HG02642 (cell line): Measurements from ENCODE around the gene HNRNPU.

Experiments used
- ATAC-seq: cut with Tn5 transposase; IDR thresholded peaks from one replicate; pipeline ENCODE4 v1.9.1; 2021; ENCODE audit warnings: mild to moderate bottlenecking; ENCODE audit not compliant: unreplicated experiment, poor library complexity

HNRNPU gene

DNA sequence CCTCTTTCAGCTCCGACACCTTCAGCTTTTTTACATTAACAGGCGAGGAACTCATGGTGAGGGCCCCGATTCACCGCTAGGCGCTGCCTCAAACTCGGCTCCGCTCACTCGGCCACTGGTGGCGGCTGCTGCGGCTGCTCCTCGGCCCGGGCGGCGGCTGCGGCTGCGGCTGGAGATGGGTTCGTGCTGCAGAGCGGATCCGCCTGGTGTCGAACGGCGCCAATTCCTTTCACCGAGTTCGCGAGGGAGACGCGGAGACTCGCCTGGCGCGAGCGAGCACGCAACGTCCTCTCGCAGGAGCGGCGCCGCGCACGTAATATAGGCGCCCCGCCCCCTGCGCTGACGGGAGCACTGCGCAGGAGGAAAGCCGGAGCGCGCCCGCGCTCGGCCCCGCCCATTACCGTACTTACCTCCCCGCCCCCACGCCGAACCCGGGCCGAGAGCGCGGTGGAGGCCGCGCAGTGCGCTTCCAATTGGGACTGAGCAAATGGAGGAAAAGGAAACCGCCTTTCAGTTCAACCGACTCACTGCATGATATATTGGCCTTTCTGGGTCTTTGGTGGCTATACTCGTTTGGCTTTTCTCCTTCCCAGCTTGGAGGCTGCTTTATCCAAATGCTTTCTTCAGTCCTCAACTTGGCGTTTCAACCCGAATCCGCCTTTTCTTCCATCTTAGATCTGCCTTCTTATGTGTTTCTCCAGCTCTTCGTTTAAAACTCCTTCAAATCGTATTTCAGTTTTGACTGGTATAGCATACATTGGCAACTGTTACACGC, at the start of gene HNRNPU:
Gene HNRNPU, minus strand, starts transcription at position 291 of the 775 bp plus-strand sequence. Its CDS starts 236 bp downstream, at position 55.
- ATAC-seq = peak; percentile 70

GRCh38 chr1:244913806-244914205, 49.5 kb upstream of the HNRNPU start:
- no peak for ATAC-seq

DNA sequence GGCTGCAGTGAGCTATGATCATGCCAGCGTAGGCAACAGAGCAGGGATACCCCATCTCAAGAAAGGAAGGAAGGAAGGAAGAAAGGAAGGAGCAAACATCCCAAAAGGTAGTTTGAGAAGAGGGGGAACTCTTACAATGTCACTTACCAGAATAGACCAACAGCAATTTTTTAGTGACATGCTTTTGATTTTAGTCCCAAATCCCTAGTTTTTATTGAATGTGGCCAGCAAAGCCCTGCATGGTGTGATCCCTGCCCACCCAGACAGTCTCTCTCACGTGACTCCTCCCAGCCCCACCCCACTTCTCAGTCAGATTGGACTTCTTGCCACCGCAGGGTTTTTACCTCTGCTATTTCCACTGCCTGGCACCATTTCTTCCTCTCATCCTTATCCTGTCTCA, 39.8 kb upstream of the HNRNPU start:
- no peak for ATAC-seq

DNA sequence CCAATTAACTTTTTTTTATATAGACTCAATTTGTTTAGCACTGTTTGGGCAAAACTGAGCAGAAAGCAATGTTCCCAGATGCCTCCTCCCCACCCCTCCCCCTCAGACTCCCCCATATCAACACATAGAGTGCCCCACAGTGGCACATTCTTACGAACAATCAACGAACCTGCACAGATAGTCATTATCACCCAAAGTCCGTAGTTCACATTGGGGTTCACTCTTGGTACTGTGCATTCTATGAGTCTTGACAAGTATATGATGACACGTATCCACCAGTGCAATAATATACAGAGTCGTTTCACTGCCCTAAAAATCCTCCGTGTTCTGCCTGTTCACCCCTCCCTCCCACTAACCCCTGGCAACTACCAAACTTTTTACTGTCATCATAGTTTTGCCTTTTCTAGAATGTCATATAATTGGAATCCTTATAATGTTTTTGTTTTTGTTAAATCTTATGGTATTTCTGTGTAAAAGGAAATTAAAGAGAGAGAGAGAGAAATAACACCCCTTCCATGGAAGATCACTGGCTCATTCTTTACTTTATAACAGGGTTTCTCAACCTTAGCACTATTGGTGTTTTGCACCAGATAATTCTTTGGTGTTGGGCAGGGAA, 37.2 kb upstream of the HNRNPU start:
- ATAC-seq = no peak

- ATAC-seq = no peak
Measured at GRCh38 chr1:244897476-244898254, 33.3 kb upstream of the HNRNPU start.

DNA sequence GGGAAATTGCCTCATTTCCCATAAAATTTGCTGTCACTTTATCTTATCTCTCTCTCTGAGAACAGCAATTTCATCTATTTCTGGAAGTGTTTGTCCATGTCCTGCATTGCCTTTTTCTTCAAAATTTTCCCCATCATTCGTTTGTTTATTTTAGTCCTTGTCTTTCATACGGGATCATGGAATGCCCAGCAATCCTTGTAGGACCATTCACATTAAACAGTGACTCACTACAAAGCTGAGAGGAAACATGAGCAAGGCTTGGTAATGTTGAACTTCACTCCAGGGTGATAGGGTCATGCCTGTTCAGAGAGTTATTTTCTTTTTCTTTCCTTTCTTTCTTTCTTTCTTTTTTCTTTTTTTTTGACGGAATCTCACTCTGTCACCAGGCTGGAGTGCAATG, 32.2 kb upstream of the HNRNPU start:
- ATAC-seq = no peak

DNA sequence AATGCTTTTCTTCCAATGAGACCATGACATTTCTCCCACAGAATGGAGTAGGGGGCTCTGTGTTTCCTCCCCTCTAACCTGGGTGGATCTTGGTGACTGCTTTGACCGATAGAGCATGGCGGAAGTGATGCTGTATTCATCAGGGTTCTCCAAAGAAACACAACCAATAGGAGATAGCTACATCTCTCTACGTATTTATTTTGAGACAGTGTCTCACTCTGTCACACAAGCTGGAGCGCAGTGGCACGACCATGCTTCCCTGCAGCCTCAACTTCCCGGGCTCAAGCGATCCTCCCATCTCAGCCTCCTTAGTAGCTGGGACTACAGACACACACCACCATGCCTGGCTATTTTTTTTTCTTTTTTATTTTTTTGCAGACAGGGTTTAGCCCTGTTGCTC, 29.5 kb upstream of the HNRNPU start:
- no peak for ATAC-seq

GRCh38 chr1:244887281-244887680, 22.9 kb upstream of the HNRNPU start:
- ATAC-seq = no peak

DNA sequence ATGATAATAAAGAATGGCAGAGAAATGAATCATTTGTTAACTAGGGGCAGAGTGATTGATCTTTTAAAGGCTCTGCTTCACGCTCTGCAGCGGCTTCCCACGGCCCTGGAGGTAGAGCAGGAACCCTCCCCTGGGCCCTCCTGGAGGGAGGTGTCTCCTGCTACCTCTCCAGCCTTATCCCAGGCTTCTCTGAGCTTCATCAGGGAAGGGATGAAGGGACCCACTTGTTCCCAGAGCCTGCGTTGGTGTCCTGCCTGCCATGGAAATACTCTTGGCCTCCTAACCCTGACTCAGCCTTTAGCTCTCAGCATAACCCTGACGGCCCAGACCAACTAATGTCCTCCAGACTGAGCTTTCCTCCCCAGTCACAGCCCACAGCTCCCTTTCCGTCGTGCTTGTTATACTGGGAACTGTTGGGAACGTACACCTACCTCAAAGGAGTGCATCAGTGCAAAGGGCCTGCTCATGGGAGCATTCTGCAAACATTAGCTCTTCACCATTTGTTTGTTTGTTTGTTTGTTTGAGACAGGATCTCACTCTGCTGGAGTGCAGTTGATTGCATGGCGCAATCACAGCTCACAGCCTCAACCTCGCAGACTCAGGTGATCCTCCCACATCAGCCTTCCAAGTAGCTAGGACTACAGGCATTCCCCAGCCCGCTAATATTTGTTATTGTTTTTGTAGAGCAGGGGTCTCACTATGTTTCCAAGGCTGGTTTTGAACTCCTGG, 17.4 kb upstream of the HNRNPU start:
- ATAC-seq = no peak

GRCh38 chr1:244878681-244879080, 14.3 kb upstream of the HNRNPU start:
- no peak for ATAC-seq

- ATAC-seq = no peak
Measured at GRCh38 chr1:244876228-244876910, 12.0 kb upstream of the HNRNPU start.

DNA sequence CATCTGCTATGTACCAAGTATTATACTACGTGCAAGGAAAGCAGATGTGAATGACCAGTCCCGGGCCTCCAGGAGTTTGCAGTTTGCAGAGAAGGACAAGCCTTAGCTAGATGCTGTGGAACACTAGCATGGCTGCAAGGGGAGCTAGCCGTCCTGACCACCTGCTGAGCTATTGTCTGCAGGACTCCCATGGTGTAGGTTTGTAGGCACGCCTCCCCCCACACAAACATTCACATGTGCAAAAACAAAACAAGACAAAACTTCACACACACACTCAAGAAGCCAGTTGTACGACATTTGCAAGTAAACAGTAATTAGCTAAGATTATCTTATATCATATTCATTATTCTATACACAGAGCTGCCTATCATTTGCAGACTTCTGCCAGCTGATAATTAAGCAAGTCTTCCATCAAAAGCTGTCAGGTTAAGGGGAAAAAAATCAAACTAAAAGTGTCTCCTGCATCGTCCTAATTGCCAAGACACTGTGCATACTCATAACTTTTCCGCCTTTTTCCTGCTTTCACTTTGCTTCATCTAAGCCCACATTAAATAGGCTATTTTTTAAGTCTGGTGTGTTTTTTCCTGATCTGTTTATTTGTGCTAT, 10.7 kb upstream of the HNRNPU start:
- no peak for ATAC-seq

- no peak for ATAC-seq
Measured at GRCh38 chr1:244869950-244870349, 5.6 kb upstream of the HNRNPU start.

- no peak for ATAC-seq
Measured at GRCh38 chr1:244869364-244869827, 5.1 kb upstream of the HNRNPU start.

DNA sequence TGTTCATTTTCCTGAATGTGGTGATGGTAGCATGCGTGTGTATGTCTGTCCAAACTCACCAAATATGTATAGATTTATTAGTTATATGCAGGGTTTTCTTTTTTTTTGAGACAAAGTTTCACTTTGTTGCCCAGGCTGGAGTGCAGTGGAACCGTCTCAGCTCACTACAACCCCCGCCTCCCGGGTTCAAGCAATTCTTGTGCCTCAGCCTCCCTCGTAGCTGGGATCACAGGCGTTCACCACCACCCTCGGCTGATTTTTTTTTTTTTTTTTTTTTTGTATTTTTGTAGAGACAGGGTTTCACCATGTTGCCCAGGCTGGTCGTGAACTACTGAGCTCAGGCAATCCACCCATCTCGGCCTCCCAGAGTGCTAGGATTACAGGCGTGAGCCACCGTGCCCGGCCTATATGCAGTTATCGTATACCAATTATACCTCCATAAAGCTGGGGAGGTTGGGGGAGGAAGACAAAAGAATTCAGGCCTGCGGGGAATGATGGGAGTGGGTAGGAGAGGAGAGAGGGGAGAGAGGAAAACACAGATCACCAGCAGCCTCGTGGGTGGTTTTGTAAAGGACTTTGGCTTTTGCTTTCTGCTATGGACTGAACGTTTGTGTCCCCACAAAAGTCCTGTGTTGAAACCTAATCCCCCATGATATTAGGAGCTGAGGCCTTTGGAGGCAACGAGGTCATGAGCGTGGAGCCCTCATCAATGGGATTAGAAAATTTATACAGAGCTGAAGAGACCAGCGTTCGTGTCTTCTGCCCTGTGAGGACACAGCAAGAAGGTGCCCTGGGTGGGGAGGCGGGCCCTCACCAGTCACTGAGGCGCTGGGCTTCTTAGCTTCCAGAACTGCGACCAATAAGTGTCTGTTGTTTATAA, 4.4 kb upstream of the HNRNPU start:
- ATAC-seq = no peak

GRCh38 chr1:244866355-244866754, 2.0 kb upstream of the HNRNPU start:
- ATAC-seq = no peak

DNA sequence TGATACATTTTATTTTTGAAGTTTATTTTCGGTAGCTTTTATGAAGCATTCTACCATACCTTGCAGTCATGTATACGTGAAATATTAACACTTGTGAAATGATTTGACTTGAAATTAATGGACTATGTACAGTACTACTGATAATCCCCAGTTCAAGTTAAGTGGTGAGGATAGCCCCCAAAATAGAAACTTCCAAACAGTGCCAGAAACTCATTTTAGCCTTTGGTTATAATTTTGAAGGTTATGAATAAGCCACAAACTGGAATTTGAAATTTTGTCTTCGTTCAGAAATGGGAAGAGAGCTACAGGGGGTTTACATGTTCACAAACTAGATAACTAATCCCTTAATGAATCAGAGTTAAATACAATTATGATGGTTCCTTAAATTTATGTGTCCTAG, 1.5 kb upstream of the HNRNPU start:
- no peak for ATAC-seq

DNA sequence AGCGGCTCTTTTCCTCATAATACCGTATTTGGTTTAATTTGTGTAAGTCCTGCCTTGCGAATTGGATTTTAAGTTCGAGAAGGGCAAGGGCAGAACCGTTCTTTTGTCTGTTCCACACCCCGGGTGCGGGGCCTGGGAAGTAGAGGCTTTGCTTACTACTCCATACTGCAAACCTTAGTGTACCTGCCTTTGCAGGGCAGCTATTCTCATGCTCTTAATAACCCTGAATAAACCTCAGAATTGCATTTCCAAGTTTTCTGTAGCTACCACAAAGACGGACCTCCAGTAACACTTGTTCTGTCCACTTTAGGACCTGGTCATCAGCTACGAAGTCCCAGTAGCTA, 657 bp upstream of the HNRNPU start:
- no peak for ATAC-seq
